ENCODE results near the gene NUAK1.

DNA sequence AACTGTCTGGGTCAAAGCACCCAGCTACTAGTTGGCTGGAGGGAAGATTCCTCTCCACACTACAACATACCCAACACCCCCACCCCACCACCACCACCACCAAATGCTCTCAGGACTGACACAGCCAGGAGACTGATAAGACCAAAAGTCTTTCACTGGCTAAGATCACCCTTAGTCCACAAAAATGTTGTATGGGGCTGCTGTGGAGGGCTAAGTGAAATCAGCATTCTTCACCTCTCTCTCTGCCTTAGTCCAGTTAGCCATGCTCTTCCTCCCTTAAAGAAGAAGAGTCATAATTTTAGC is 106.2 kb downstream of the NUAK1 start:
- TF ChIP-seq CTCF (IDR thresholded peaks at IDR 0.05) (no peak), POLR2AphosphoS5 (IDR thresholded peaks at IDR 0.05) (no peak)
